H9 (cell line): Measurements from ENCODE around the gene UTS2B. TPM values are rescaled to one million over a fixed set of nuclear protein-coding genes. Genes with fewer than 3 reads are reported as not detected.

Source experiments
- DNase-seq: peaks from one replicate; pipeline ENCODE4 v3.0.0-alpha.2; 2017
- H2AFZ ChIP-seq: one replicate; pipeline ENCODE4 v1.6.1; 2013; ENCODE audit warnings: mild to moderate bottlenecking, low read length, control low read depth, moderate library complexity
- H2AK5ac ChIP-seq: 2 replicates; pipeline ENCODE4 v1.6.1; 2013; ENCODE audit warnings: low read length, control low read depth, mixed read lengths; ENCODE audit not compliant: insufficient read length
- H2BK120ac ChIP-seq: one replicate; pipeline ENCODE4 v1.6.1; 2013; ENCODE audit warnings: low read depth, mild to moderate bottlenecking, low read length, control low read depth, inconsistent platforms; ENCODE audit not compliant: poor library complexity, severe bottlenecking
- H2BK12ac ChIP-seq: 2 replicates; pipeline ENCODE4 v1.6.1; 2013; ENCODE audit warnings: low read length, control low read depth, mixed read lengths, low read depth; ENCODE audit not compliant: insufficient read length
- H2BK15ac ChIP-seq: 2 replicates; pipeline ENCODE4 v1.6.1; 2013; ENCODE audit warnings: low read depth, low read length, control low read depth
- H2BK20ac ChIP-seq: one replicate; pipeline ENCODE4 v1.6.1; 2013; ENCODE audit warnings: low read depth, mild to moderate bottlenecking, low read length, control low read depth, inconsistent platforms; ENCODE audit not compliant: poor library complexity, severe bottlenecking
- H2BK5ac ChIP-seq: 2 replicates; pipeline ENCODE4 v1.6.1; 2013; ENCODE audit warnings: low read length, control low read depth, mixed read lengths; ENCODE audit not compliant: insufficient read length
- H3K14ac ChIP-seq: 2 replicates; pipeline ENCODE4 v1.6.1; 2013; ENCODE audit warnings: low read length, control low read depth; ENCODE audit not compliant: insufficient read depth
- H3K18ac ChIP-seq: 2 replicates; pipeline ENCODE4 v1.6.1; 2013; ENCODE audit warnings: low read depth, mild to moderate bottlenecking, mixed read lengths, low read length, control low read depth; ENCODE audit not compliant: insufficient read length
- H3K23ac ChIP-seq: 2 replicates; pipeline ENCODE4 v1.6.1; 2013; ENCODE audit warnings: low read length, control low read depth, mixed read lengths, low read depth; ENCODE audit not compliant: insufficient read length
- H3K23me2 ChIP-seq: 2 replicates; pipeline ENCODE4 v1.6.1; 2013; ENCODE audit warnings: low read depth, mild to moderate bottlenecking, mixed read lengths, low read length, control low read depth; ENCODE audit not compliant: insufficient read length, poor library complexity, severe bottlenecking
- H3K27ac ChIP-seq: 2 replicates; pipeline ENCODE4 v1.5.1; 2013; ENCODE audit warnings: low read length, control low read depth, mixed read lengths, low read depth; ENCODE audit not compliant: insufficient read length
- H3K27me3 ChIP-seq: 2 replicates; pipeline ENCODE4 v1.6.1; 2013; ENCODE audit warnings: low read length, control low read depth, inconsistent platforms; ENCODE audit not compliant: insufficient read depth
- H3K4ac ChIP-seq: 2 replicates; pipeline ENCODE4 v1.6.1; 2013; ENCODE audit warnings: low read depth, mild to moderate bottlenecking, control low read depth, inconsistent platforms, low read length, moderate library complexity
- H3K4me1 ChIP-seq: 2 replicates; pipeline ENCODE4 v1.6.1; 2013; ENCODE audit warnings: low read length, control low read depth, inconsistent platforms; ENCODE audit not compliant: insufficient read depth
- H3K4me2 ChIP-seq: 2 replicates; pipeline ENCODE4 v1.6.1; 2013; ENCODE audit warnings: low read length, control low read depth, mixed read lengths; ENCODE audit not compliant: insufficient read length, insufficient read depth
- H3K56ac ChIP-seq: 2 replicates; pipeline ENCODE4 v1.6.1; 2013; ENCODE audit warnings: low read depth, mild to moderate bottlenecking, mixed read lengths, low read length, control low read depth; ENCODE audit not compliant: insufficient read length
- H3K79me1 ChIP-seq: 2 replicates; pipeline ENCODE4 v1.6.1; 2013; ENCODE audit warnings: low read depth, mild to moderate bottlenecking, moderate library complexity, low read length, control low read depth, inconsistent platforms; ENCODE audit not compliant: insufficient read depth, poor library complexity, severe bottlenecking
- H3K79me2 ChIP-seq: 2 replicates; pipeline ENCODE4 v1.6.1; 2013; ENCODE audit warnings: low read length, control low read depth, inconsistent platforms; ENCODE audit not compliant: insufficient read depth
- H3K9ac ChIP-seq: 2 replicates; pipeline ENCODE4 v1.6.1; 2013; ENCODE audit warnings: low read length, control low read depth, mixed read lengths; ENCODE audit not compliant: insufficient read length; ENCODE audit errors: extremely low read depth
- H3K9me3 ChIP-seq: one replicate; pipeline ENCODE4 v1.6.1; 2013; ENCODE audit warnings: low read depth, low read length, inconsistent platforms; ENCODE audit not compliant: control insufficient read depth
- H3T11ph ChIP-seq: one replicate; pipeline ENCODE4 v1.6.1; 2013; ENCODE audit warnings: mild to moderate bottlenecking, low read length, control low read depth, inconsistent platforms
- H4K20me1 ChIP-seq: one replicate; pipeline ENCODE4 v1.6.1; 2013; ENCODE audit not compliant: control insufficient read depth, insufficient read length, insufficient read depth
- H4K5ac ChIP-seq: 2 replicates; pipeline ENCODE4 v1.6.1; 2013; ENCODE audit warnings: low read depth, mild to moderate bottlenecking, mixed read lengths, low read length, control low read depth; ENCODE audit not compliant: insufficient read length
- H4K8ac ChIP-seq: replicated peaks from 2 replicates; pipeline ENCODE4 v1.6.1; 2013; ENCODE audit warnings: low read length, control low read depth, mixed read lengths, low read depth; ENCODE audit not compliant: insufficient read length
- H4K91ac ChIP-seq: 2 replicates; pipeline ENCODE4 v1.6.1; 2013; ENCODE audit warnings: low read depth, mild to moderate bottlenecking, moderate library complexity, mixed read lengths, low read length, control low read depth; ENCODE audit not compliant: insufficient read length
- H3K27ac Mint-ChIP-seq, 3 experiments: 2 replicates in 2 of 3; 3 replicates in 1 of 3; pipeline ENCODE4 v1.8.0; 2020 to 2021; ENCODE audit warnings: mixed read lengths in 3 of 3, mild to moderate bottlenecking in 1 of 3, moderate library complexity in 1 of 3
- H3K27me3 Mint-ChIP-seq: 2 replicates; pipeline ENCODE4 v1.8.0; 2021; ENCODE audit warnings: low read depth, mild to moderate bottlenecking, moderate library complexity, mixed read lengths
- H3K36me3 Mint-ChIP-seq, 3 experiments: 2 replicates in 2 of 3; 3 replicates in 1 of 3; pipeline ENCODE4 v1.8.0; 2020 to 2021; ENCODE audit warnings: low read depth in 3 of 3, mixed read lengths in 3 of 3; ENCODE audit not compliant: insufficient read depth in 1 of 3
- H3K4me1 Mint-ChIP-seq, 2 experiments: 2 replicates each; pipeline ENCODE4 v1.8.0; 2020; ENCODE audit warnings: mixed read lengths in 2 of 2
- H3K4me3 Mint-ChIP-seq, 2 experiments: 2 replicates in 1 of 2; 3 replicates in 1 of 2; pipeline ENCODE4 v1.8.0; 2020 to 2021; ENCODE audit warnings: mild to moderate bottlenecking in 2 of 2, mixed read lengths in 2 of 2, moderate library complexity in 1 of 2
- H3K9me3 Mint-ChIP-seq, 2 experiments: 2 replicates in 1 of 2; 3 replicates in 1 of 2; pipeline ENCODE4 v1.8.0; 2020; ENCODE audit warnings: mild to moderate bottlenecking in 2 of 2, mixed read lengths in 2 of 2, moderate library complexity in 1 of 2
- CTCF ChIP-seq: fragments of 200-600 bp; sonication (generic); conservative IDR thresholded peaks from 3 replicates; pipeline ENCODE4 v1.8.0; 2021; ENCODE audit warnings: antibody characterized with exemption, mild to moderate bottlenecking
- WGBS: extraction: QIAGEN DNeasy Blood & Tissue Kit; methylation state at CpG from one replicate; pipeline ENCODE4 v1.1.7; 2013; ENCODE audit warnings: missing lambda C conversion rate, low lambda C conversion rate, mixed read lengths; ENCODE audit not compliant: insufficient read length; ENCODE audit errors: extremely low coverage; 5-methylcytosine and 5-hydroxymethylcytosine counted together
- total RNA-seq: library from RNA; stranded (reverse); gene quantifications from 2 replicates; pipeline ENCODE4 v1.2.1, GENCODE V29; 2021

UTS2B gene
- total RNA-seq, 1 experiment from 2014 or later = 0.09 TPM

GRCh38 chr3:191343115-191343514, 12.8 kb upstream of the UTS2B start:
- Histone ChIP-seq H3K4me1 (no peaks in the 10 kb centered on the region), H3K14ac (no peak overlapping the region)

More at GRCh38 chr3:191343115-191343514, 12.8 kb upstream of the UTS2B start:
- Mint-ChIP-seq H3K36me3 (no peaks in the 10 kb centered on the region), H3K9me3 (no peaks in the 10 kb centered on the region), H3K27me3 (no peaks in the 10 kb centered on the region), H3K4me1 (peaks cover 11 to 21% of the 10 kb centered on the region in 2 experiments), H3K4me3 (no peak overlapping the region), H3K27ac (no peak overlapping the region)
- Histone ChIP-seq H3K79me2 (no peaks in the 10 kb centered on the region), H3K27me3 (no peaks in the 10 kb centered on the region), H2BK120ac (no peak overlapping the region), H4K20me1 (no peaks in the 10 kb centered on the region), H3K18ac (no peak overlapping the region), H2BK12ac (no peak overlapping the region), H2BK5ac (no peak overlapping the region), H3K23me2 (no peaks in the 10 kb centered on the region), H3K23ac (no peak overlapping the region), H4K91ac (no peak overlapping the region), H2BK20ac (no peak overlapping the region), H2BK15ac (no peak overlapping the region), H2AK5ac (no peak overlapping the region), H3K4ac (no peak overlapping the region), H4K8ac (no peak overlapping the region), H3K9ac (no peak overlapping the region), H3K56ac (no peak overlapping the region), H3K27ac (no peak overlapping the region), H3K79me1 (peaks cover 2% of the 10 kb centered on the region), H3T11ph (no peak overlapping the region), H4K5ac (no peak overlapping the region), H3K9me3 (no peaks in the 10 kb centered on the region), H2AFZ (no peak overlapping the region), H3K4me2 (no peak overlapping the region)
- no peak for TF ChIP-seq CTCF
- no CpG with 5 or more reads among the region's 4 CpGs for WGBS
- DNase-seq = no peak
